Small intestine (tissue), 7 donors: ENCODE data around the gene UNC13B. TPM values are rescaled to one million over a fixed set of nuclear protein-coding genes. Genes with fewer than 3 reads are reported as not detected.
A peak's percentile ranks its signal among the peaks of the same experiment; 100 is the strongest.

Experiments used
- DNase-seq, 2 donors: peaks; one replicate each; pipeline versions ENCODE4 v3.0.0 to v3.0.0-alpha.2; 2013
- FAIRE-seq: peaks from 2 replicates; lab custom pipeline; 2012; peaks lifted over from hg19 to GRCh38; lab: Jason Lieb, UNC
- H3K27ac ChIP-seq, 3 donors: one replicate each; pipeline ENCODE4 v1.5.1; 2013; ENCODE audit warnings: low read length in 2 of 3, mild to moderate bottlenecking in 2 of 3, control low read depth in 1 of 3, inconsistent platforms in 1 of 3, low read depth in 1 of 3, moderate library complexity in 1 of 3
- H3K27me3 ChIP-seq, 3 donors: one replicate each; pipeline ENCODE4 v1.6.1; 2013; ENCODE audit warnings: low read length in 3 of 3, inconsistent platforms in 1 of 3; ENCODE audit not compliant: control insufficient read depth in 3 of 3, insufficient read depth in 3 of 3
- H3K36me3 ChIP-seq, 3 donors: one replicate each; pipeline ENCODE4 v1.6.1; 2013; ENCODE audit warnings: low read length in 3 of 3, inconsistent platforms in 1 of 3, low read depth in 1 of 3, mild to moderate bottlenecking in 1 of 3, moderate library complexity in 1 of 3; ENCODE audit not compliant: control insufficient read depth in 3 of 3, insufficient read depth in 2 of 3
- H3K4me1 ChIP-seq, 3 donors: one replicate each; pipeline ENCODE4 v1.6.1; 2013; ENCODE audit warnings: low read length in 2 of 3, inconsistent platforms in 1 of 3, low read depth in 1 of 3, mild to moderate bottlenecking in 1 of 3, moderate library complexity in 1 of 3; ENCODE audit not compliant: control insufficient read depth in 3 of 3, insufficient read depth in 2 of 3
- H3K4me3 ChIP-seq, 3 donors: one replicate each; pipeline ENCODE4 v1.5.1; 2013; ENCODE audit warnings: low read length in 3 of 3, control low read depth in 1 of 3, inconsistent platforms in 1 of 3, low read depth in 1 of 3, mild to moderate bottlenecking in 1 of 3, moderate library complexity in 1 of 3
- H3K9me3 ChIP-seq, 2 donors: one replicate each; pipeline ENCODE4 v1.6.1; 2013; ENCODE audit warnings: low read depth in 1 of 2, low read length in 1 of 2; ENCODE audit not compliant: control insufficient read depth in 2 of 2, insufficient read depth in 1 of 2
- WGBS, 3 donors: extraction: QIAGEN DNeasy Blood & Tissue Kit; methylation state at CpG; one replicate each; pipeline ENCODE4 v1.1.7; 2013; 5-methylcytosine and 5-hydroxymethylcytosine counted together
- polyA plus RNA-seq, 4 donors: library from polyadenylated mRNA; stranded (reverse) in 3 of 4; unstranded in 1 of 4; fragments of 200-250 nt in 3 of 4; fragments of 120-200 nt in 1 of 4; gene quantifications; one replicate each; pipeline versions ENCODE4 v1.2.1 to v1.2.3, GENCODE V29; 2013
- donor health status: healthy with polysubstance abuse.
- donor health status: control.
- donor health status: control.
- donor health status: Bipolar disorder and iron deficiency.
- donor health status: healthy.

UNC13B gene
- polyA plus RNA-seq, 4 donors, result 11.3 to 23.6 (median 14.4) TPM

DNA sequence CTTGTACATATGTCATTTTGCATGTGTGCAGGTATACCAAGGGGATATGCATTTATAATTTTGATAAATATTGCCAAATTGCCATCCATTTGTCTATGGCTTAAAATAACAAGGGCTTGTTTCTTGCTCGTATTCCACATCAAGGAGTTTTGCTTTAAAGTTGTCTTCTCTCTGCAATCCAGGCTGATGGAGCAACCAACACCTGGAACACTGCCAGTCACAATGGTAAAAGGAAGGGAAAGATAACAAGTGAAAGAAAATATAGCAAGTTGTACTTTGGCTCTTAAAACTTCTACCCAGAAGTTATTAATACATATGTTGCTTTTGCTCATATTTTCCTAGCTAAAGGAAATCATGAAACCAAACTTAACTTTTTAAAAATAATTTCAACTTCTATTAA lies 156.9 kb downstream of the UNC13B start:
- Histone ChIP-seq H3K9me3 (no peaks in the 10 kb centered on the region), H3K27ac (no peak overlapping the region), H3K36me3 (peaks cover 1 to 6% (median 3%) of the 10 kb centered on the region in 3 donors), H3K4me1 (no peaks in the 10 kb centered on the region), H3K4me3 (no peak overlapping the region), H3K27me3 (no peaks in the 10 kb centered on the region)
- no peak for FAIRE-seq
- 67 to 73% (median 68%) methylated on average over 1 of the region's 1 CpG for WGBS, 3 donors
- peak; percentile 3 to 42 for DNase-seq

DNA sequence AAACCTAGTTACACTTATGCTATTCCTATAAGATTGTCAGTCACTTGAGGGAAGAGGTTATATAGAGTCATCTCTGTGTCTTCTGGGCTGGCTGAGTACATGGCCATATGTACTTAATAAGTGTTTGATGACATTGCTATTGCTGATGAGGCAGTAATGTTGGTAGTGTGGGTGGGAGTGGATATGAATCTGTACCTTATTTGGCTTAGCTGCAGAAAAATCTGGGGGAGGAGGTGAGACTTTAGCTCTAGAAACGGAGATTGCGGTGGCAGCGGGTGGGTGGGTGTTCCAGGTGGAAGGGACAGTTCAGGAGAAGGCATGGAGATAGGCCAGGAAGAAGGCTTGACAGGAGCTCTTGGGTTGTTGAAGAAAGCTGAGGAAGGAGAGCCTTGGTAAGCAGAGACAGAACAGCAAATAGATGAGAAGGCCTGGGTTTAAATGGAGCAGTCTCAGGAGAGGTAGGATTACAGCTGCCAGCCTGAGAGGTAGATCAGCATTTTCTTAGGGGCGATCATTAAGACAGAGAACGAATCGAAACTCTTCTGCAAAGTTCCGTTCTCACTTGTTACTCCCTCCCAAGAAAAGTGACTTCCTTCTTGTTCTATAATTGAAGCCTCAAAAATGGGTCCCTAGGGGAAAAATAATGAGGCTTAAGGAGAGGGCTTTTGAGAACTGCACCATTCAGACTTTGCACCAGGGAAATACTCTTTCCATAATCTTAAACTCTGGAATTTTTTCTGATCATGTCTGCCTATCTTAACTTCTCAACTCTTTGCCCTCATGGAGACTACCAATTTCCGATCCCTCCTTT lies 160.5 kb downstream of the UNC13B start:
- Histone ChIP-seq H3K4me3 (no peak overlapping the region), H3K4me1 (no peaks in the 10 kb centered on the region), H3K9me3 (no peaks in the 10 kb centered on the region), H3K27ac (no peak overlapping the region), H3K27me3 (no peaks in the 10 kb centered on the region), H3K36me3 (peaks cover 0 to 10% (median 0%) of the 10 kb centered on the region in 3 donors)
- FAIRE-seq (no peak), DNase-seq (no peak)
- WGBS, 3 donors, result 82 to 90% (median 90%) methylated on average over 8 of the region's 8 CpGs

DNA sequence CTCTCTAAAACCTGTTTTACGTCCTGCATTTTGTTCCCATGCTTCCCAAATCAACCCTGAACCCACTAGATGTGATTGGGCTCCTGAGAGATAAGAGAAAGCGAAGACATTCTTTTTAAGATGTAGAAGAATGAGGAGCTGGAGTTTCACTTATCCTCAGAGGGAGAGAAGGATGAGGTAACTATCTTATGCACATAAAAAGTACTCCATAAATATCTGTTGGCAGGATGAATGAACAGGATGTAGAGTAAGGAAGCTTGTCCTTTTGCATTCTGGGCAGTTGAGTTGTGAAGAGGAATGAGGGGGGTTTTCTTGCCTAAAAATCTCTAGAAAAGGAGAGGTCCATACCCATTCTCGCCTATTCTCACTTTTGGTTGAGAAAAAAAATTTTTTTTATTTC lies 163.2 kb downstream of the UNC13B start:
- no peak for FAIRE-seq
- H3K27ac ChIP-seq, result no peak overlapping the region
- no peak for DNase-seq
- no peak overlapping the region for H3K4me3 ChIP-seq
- H3K27me3 ChIP-seq, result no peaks in the 10 kb centered on the region
- H3K36me3 ChIP-seq, result peaks cover 0 to 9% (median 0%) of the 10 kb centered on the region in 3 donors
- no peaks in the 10 kb centered on the region for H3K4me1 ChIP-seq
- no peaks in the 10 kb centered on the region for H3K9me3 ChIP-seq
- 82 to 91% (median 88%) methylated on average over 3 of the region's 3 CpGs for WGBS, 3 donors

- Histone ChIP-seq H3K4me1 (no peaks in the 10 kb centered on the region), H3K36me3 (peaks cover 0 to 8% (median 0%) of the 10 kb centered on the region in 3 donors), H3K9me3 (no peaks in the 10 kb centered on the region), H3K27ac (no peak overlapping the region), H3K27me3 (no peaks in the 10 kb centered on the region), H3K4me3 (no peak overlapping the region)
- FAIRE-seq, result no peak
- DNase-seq, result no peak
- whole genome bisulfite sequencing, 3 donors, result 94 to 100% (median 95%) methylated on average over 1 of the region's 1 CpG
These were observed 171.7 kb downstream of the UNC13B start for GRCh38 chr9:35333551-35333950.

GRCh38 chr9:35335164-35335563 lies 173.4 kb downstream of the UNC13B start:
- no peaks in the 10 kb centered on the region for H3K9me3 ChIP-seq
- H3K4me1 ChIP-seq, result no peaks in the 10 kb centered on the region
- no peak overlapping the region for H3K27ac ChIP-seq
- peaks cover 0 to 10% (median 0%) of the 10 kb centered on the region in 3 donors for H3K36me3 ChIP-seq
- H3K27me3 ChIP-seq, result no peaks in the 10 kb centered on the region
- H3K4me3 ChIP-seq, result no peak overlapping the region
- no peak for DNase-seq
- no peak for FAIRE-seq

DNA sequence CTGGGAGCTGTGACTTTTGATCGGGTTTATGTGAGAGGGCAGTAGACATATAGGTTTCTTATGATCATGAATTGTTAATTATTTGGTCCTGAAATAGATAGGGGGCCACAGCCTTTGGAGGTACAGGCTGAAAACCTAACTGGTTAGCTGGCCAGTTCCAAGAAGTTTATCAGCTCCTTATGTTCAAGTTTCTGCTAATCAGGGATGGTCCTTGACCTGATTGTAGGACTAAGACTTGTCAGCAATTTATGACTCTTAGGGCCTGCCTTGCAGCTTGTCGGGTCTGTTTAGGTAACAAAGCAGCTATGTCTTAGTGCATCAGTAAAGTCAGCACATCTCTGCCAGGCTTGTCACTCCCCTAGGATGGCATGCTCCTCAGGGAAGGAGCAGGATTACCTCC lies 176.3 kb downstream of the UNC13B start:
- peak overlapping the region in 1 of 3 donors; percentile 39 for H3K27ac ChIP-seq
- H3K9me3 ChIP-seq, result no peaks in the 10 kb centered on the region
- WGBS, 3 donors, result 52 to 79% (median 53%) methylated on average over 2 of the region's 2 CpGs
- no peaks in the 10 kb centered on the region for H3K4me1 ChIP-seq
- FAIRE-seq (no peak), DNase-seq (peak; percentile 18 to 36)
- H3K4me3 ChIP-seq, result no peak overlapping the region
- no peaks in the 10 kb centered on the region for H3K27me3 ChIP-seq
- peaks cover 0 to 10% (median 0%) of the 10 kb centered on the region in 3 donors for H3K36me3 ChIP-seq

- Histone ChIP-seq H3K27me3 (no peaks in the 10 kb centered on the region), H3K4me1 (no peaks in the 10 kb centered on the region), H3K9me3 (no peaks in the 10 kb centered on the region), H3K27ac (no peak overlapping the region), H3K36me3 (peaks cover 0 to 10% (median 0%) of the 10 kb centered on the region in 3 donors), H3K4me3 (no peak overlapping the region)
- DNase-seq (peak in 1 of 2 donors; percentile 46), FAIRE-seq (no peak)
- 52 to 82% (median 69%) methylated on average over 6 of the region's 6 CpGs for WGBS, 3 donors
These were observed 176.9 kb downstream of the UNC13B start for GRCh38 chr9:35338561-35339274.

- DNase-seq, result no peak
- Histone ChIP-seq H3K4me1 (no peaks in the 10 kb centered on the region), H3K9me3 (no peaks in the 10 kb centered on the region), H3K36me3 (peaks cover 0 to 13% (median 0%) of the 10 kb centered on the region in 3 donors), H3K4me3 (no peak overlapping the region), H3K27ac (no peak overlapping the region), H3K27me3 (no peaks in the 10 kb centered on the region)
- 87 to 100% (median 88%) methylated on average over 1 of the region's 1 CpG for WGBS, 3 donors
- FAIRE-seq, result no peak
These were observed 178.2 kb downstream of the UNC13B start for GRCh38 chr9:35340046-35340445.
